HepG2 (cell line): ENCODE measurements around the gene PLEKHB1. TPM values are rescaled to one million over a fixed set of nuclear protein-coding genes. Genes with fewer than 3 reads are reported as not detected.

Experiments
- ATAC-seq: fragments of 200-7000 bp; cut with Tn5 transposase; 3 replicates; pipeline ENCODE4 v1.9.1; 2020; ENCODE audit warnings: mild to moderate bottlenecking, moderate library complexity
- BruUV-seq: library from RNA; stranded (reverse); fragments of 400-500 nt; replicated peaks from 2 replicates; lab custom pipeline; 2021; lab: Mats Ljungman, UMichigan
- CTCF ChIA-PET: fragments of 300-600 bp; formaldehyde crosslinking; extraction: SDS; loops from one replicate; lab custom pipeline; 2021; ENCODE audit warnings: low total read pairs, inconsistent platforms, low intra/inter-chr PET ratio; lab: Yijun Ruan, JAX
- POLR2A ChIA-PET: fragments of 350-600 bp; sonication (Branson Sonifier 250); formaldehyde crosslinking; loops from one replicate; lab custom pipeline; 2020; ENCODE audit warnings: antibody characterized with exemption, inconsistent platforms; lab: Yijun Ruan, JAX
- DNase-seq: peaks from one replicate; pipeline ENCODE4 v3.0.0-alpha.2; 2015; ENCODE audit warnings: low spot score
- FAIRE-seq: peaks from 3 replicates; lab custom pipeline; 2011; peaks lifted over from hg19 to GRCh38; lab: Jason Lieb, UNC
- H2AFZ ChIP-seq: one replicate; pipeline ENCODE4 v1.6.1; 2011; ENCODE audit warnings: low read length, inconsistent platforms
- H3K27ac ChIP-seq: fragments of 300-600 bp; 3 replicates; pipeline ENCODE4 v1.8.0; 2011; ENCODE audit warnings: mixed run types, mild to moderate bottlenecking, mixed read lengths, low read length, inconsistent platforms; ENCODE audit not compliant: insufficient read depth; ENCODE audit errors: extremely low read length
- H3K27me3 ChIP-seq, 2 experiments: fragments of 200-600 bp in 1 of 2; 2 replicates in 1 of 2; 3 replicates in 1 of 2; pipeline versions ENCODE4 v1.6.0 to v1.8.0; 2011; ENCODE audit warnings: low read length in 2 of 2, mild to moderate bottlenecking in 2 of 2, moderate library complexity in 2 of 2, inconsistent platforms in 1 of 2; ENCODE audit not compliant: insufficient read depth in 2 of 2, control insufficient read depth in 1 of 2
- H3K36me3 ChIP-seq, 2 experiments: fragments of 200-600 bp in 1 of 2; replicated peaks in 1 of 2; 2 replicates in 1 of 2; 3 replicates in 1 of 2; pipeline versions ENCODE4 v1.5.1 to v1.8.0; 2011; ENCODE audit warnings: low read length in 2 of 2, inconsistent platforms in 1 of 2; ENCODE audit not compliant: insufficient read depth in 2 of 2, control insufficient read depth in 1 of 2
- H3K4me1 ChIP-seq: 2 replicates; pipeline ENCODE4 v1.5.1; 2012; ENCODE audit warnings: low read length, inconsistent platforms; ENCODE audit not compliant: insufficient read depth
- H3K4me2 ChIP-seq: 2 replicates; pipeline ENCODE4 v1.6.0; 2011; ENCODE audit warnings: low read depth, low read length, inconsistent platforms
- H3K4me3 ChIP-seq, 3 experiments: fragments of 200-600 bp in 1 of 3; sonication (generic), shearing (Covaris generic) in 1 of 3; replicated peaks in 1 of 3; 2 replicates each; pipeline ENCODE4 v1.5.1; 2011 to 2016; ENCODE audit warnings: low read length in 3 of 3, inconsistent platforms in 2 of 3, low read depth in 2 of 3, mild to moderate bottlenecking in 2 of 3, control low read depth in 1 of 3, mixed read lengths in 1 of 3; ENCODE audit not compliant: insufficient read depth in 1 of 3
- H3K79me2 ChIP-seq: one replicate; pipeline ENCODE4 v1.6.1; 2011; ENCODE audit warnings: low read length, inconsistent platforms; ENCODE audit not compliant: insufficient read depth
- H3K9ac ChIP-seq: 2 replicates; pipeline ENCODE4 v1.6.0; 2011; ENCODE audit warnings: mild to moderate bottlenecking, low read depth, low read length, inconsistent platforms; ENCODE audit not compliant: insufficient read depth
- H3K9me3 ChIP-seq: 2 replicates; pipeline ENCODE4 v1.5.1; 2012; ENCODE audit warnings: mild to moderate bottlenecking, low read length
- H4K20me1 ChIP-seq: 2 replicates; pipeline ENCODE4 v1.6.0; 2011; ENCODE audit warnings: inconsistent platforms, mild to moderate bottlenecking, low read length, moderate library complexity; ENCODE audit not compliant: insufficient read depth
- AGO2 ChIP-seq: fragments of 200-400 bp; formaldehyde crosslinking; optimal IDR thresholded peaks from 2 replicates; pipeline ENCODE3; 2017; ENCODE audit warnings: mild to moderate bottlenecking, low read depth, low read length, moderate library complexity
- ATM ChIP-seq: fragments of 450-650 bp; IDR thresholded peaks from 2 replicates; pipeline ENCODE4 v1.7.1; 2017; ENCODE audit warnings: mild to moderate bottlenecking, borderline replicate concordance
- BORCS8-MEF2B ChIP-seq: sonication (generic); formaldehyde crosslinking; IDR thresholded peaks from 2 replicates; pipeline ENCODE4 v1.8.0; 2022; ENCODE audit warnings: mild to moderate bottlenecking, missing genetic modification reagents
- EED ChIP-seq: sonication (generic); formaldehyde crosslinking; IDR thresholded peaks from 2 replicates; pipeline ENCODE4 v1.5.0; 2020; ENCODE audit warnings: mild to moderate bottlenecking, missing genetic modification reagents
- HDAC1 ChIP-seq: sonication (generic); formaldehyde crosslinking; IDR thresholded peaks from 2 replicates; pipeline ENCODE4 v1.5.1; 2020; ENCODE audit warnings: mild to moderate bottlenecking, missing genetic modification reagents
- MAZ ChIP-seq, 2 experiments: sonication (generic) in 1 of 2; formaldehyde crosslinking in 1 of 2; IDR thresholded peaks; 2 replicates each; pipeline versions ENCODE4 v1.5.0 to v1.6.1; 2012 to 2020; ENCODE audit warnings: low read depth in 2 of 2, mild to moderate bottlenecking in 2 of 2, borderline replicate concordance in 1 of 2, improper control_type of control experiment in 1 of 2, low read length in 1 of 2, missing genetic modification reagents in 1 of 2, moderate library complexity in 1 of 2
- NRL ChIP-seq: sonication (generic); formaldehyde crosslinking; IDR thresholded peaks from 2 replicates; pipeline ENCODE4 v1.5.0; 2020; ENCODE audit warnings: missing genetic modification reagents, mild to moderate bottlenecking, moderate library complexity, borderline replicate concordance
- PCBP1 ChIP-seq: fragments of 200-400 bp; formaldehyde crosslinking; IDR thresholded peaks from 2 replicates; pipeline ENCODE4 v1.6.1; 2017; ENCODE audit warnings: mild to moderate bottlenecking, low read depth, low read length, borderline replicate concordance
- ZFP41 ChIP-seq: sonication (generic); formaldehyde crosslinking; IDR thresholded peaks from 2 replicates; pipeline ENCODE4 v1.4.0; 2020; ENCODE audit warnings: mild to moderate bottlenecking, missing genetic modification reagents, borderline replicate concordance
- ZNF136 ChIP-seq: sonication (generic); formaldehyde crosslinking; IDR thresholded peaks from 2 replicates; pipeline ENCODE4 v1.8.1; 2022; ENCODE audit warnings: low read depth, mild to moderate bottlenecking, moderate library complexity, missing genetic modification reagents
- ZNF672 ChIP-seq: sonication (generic); formaldehyde crosslinking; IDR thresholded peaks from 2 replicates; pipeline ENCODE4 v1.8.1; 2022; ENCODE audit warnings: missing genetic modification reagents
- ZNF7 ChIP-seq: IDR thresholded peaks from 2 replicates; pipeline ENCODE4 v1.6.1; 2016; ENCODE audit warnings: missing biosample characterization, missing genetic modification reagents
- ZNF720 ChIP-seq: sonication (generic); formaldehyde crosslinking; IDR thresholded peaks from 2 replicates; pipeline ENCODE4 v1.4.0; 2020; ENCODE audit warnings: missing genetic modification reagents
- ZNF746 ChIP-seq: sonication (generic); formaldehyde crosslinking; IDR thresholded peaks from 2 replicates; pipeline ENCODE4 v1.8.0; 2022; ENCODE audit warnings: mild to moderate bottlenecking, missing genetic modification reagents
- ZNF891 ChIP-seq: sonication (generic); formaldehyde crosslinking; IDR thresholded peaks from 2 replicates; pipeline ENCODE4 v1.5.0; 2020; ENCODE audit warnings: mild to moderate bottlenecking, missing genetic modification reagents
- WGBS: methylation state at CpG from one replicate; pipeline ENCODE4 v1.1.6; 2017; ENCODE audit warnings: low lambda C conversion rate; 5-methylcytosine and 5-hydroxymethylcytosine counted together
- in situ Hi-C: cut with HindIII; loops from 2 replicates; pipeline ENCODE4 v1.10.0; 2017; ENCODE audit warnings: low pct_unique_long_range_greater_than_20kb; ENCODE audit not compliant: extremely low pct_ligation_motif_present
- intact Hi-C: fragments of 100-400 bp; cut with micrococcal nuclease; formaldehyde crosslinking; loops from one replicate; pipeline ENCODE4 v1.10.0; 2022; ENCODE audit not compliant: unreplicated experiment
- polyA plus RNA-seq, 8 experiments: library from polyadenylated mRNA; depleted of rRNA in 3 of 8; stranded (reverse) in 7 of 8; unstranded in 1 of 8; fragments of >200 nt; fragmentation: Illumina TruSeq in 4 of 8; extraction: Trizol in 4 of 8; gene quantifications; 2 replicates each; pipeline versions ENCODE4 v1.2.1 to v1.2.3, GENCODE V29; 2011 to 2016; ENCODE audit warnings: low read depth in 4 of 8, missing spikeins in 1 of 8, mixed read lengths in 1 of 8; ENCODE audit not compliant: insufficient read depth in 1 of 8
- total RNA-seq, 5 experiments: library from RNA; depleted of rRNA; stranded (reverse); fragments of >200 nt; fragmentation: Illumina TruSeq; extraction: Trizol; gene quantifications; 2 replicates each; pipeline ENCODE4 v1.2.3, GENCODE V29; 2016; ENCODE audit warnings: low read depth in 1 of 5
- TF ChIP-seq, protein P1 (sequence below): sonication (generic); formaldehyde crosslinking; IDR thresholded peaks from 2 replicates; pipeline ENCODE4 v1.5.1; 2020; ENCODE audit warnings: mild to moderate bottlenecking, missing genetic modification reagents, moderate library complexity
- TF ChIP-seq, protein P2 (sequence below): sonication (generic); formaldehyde crosslinking; IDR thresholded peaks from 2 replicates; pipeline ENCODE4 v1.5.0; 2020; ENCODE audit warnings: missing genetic modification reagents, mild to moderate bottlenecking, borderline replicate concordance
- TF ChIP-seq, protein P3 (sequence below): sonication (generic); formaldehyde crosslinking; IDR thresholded peaks from 2 replicates; pipeline ENCODE4 v1.4.0; 2020; ENCODE audit warnings: mild to moderate bottlenecking, missing genetic modification reagents

The PLEKHB1 gene
- total and polyA plus RNA-seq, 2 of the 13 experiments (the other 11 are each of a cell fraction or from before 2014, with no cell fraction given), result 68.0 to 99.3 TPM

DNA sequence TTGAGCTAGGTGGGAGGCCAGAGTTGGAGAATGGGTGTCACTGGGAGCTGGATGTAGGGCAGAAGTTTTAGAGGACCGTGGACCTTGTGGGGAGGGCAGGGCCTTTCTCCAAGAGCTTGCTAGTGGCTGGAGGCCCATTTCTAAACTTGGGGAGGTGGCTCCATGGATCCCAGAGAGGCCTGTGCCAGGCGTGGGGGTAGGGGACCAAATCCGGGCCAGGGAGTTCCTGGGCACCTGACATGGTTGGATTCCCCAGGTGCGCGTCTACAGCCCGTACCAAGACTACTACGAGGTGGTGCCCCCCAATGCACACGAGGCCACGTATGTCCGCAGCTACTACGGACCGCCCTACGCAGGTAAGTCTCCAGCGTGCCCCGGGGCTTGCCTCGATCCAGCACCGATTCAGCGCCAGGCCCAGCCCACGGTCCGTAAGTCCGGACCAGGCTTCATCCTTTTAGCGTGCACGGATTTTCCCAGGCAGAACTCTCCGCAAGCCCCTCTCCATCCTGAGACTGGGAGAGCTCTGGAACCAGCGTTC lies 14.2 kb downstream of the PLEKHB1 start (continued):
- TF ChIP-seq ZFP41 (0 out of 2 replicates have a peak, but pooled peaks have one; percentile 34), EED (CRISPR knock-in tag) (peak; percentile 55; the same call in 1 of the 2 replicates), ZNF891 (0 out of 2 replicates have a peak, but pooled peaks have one; percentile 59), MAZ (IDR thresholded peaks at IDR 0.05; ENCODE audit: borderline replicate concordance, low read depth, low read length) (no peak), MAZ (CRISPR knock-in tag; IDR thresholded peaks at IDR 0.05; ENCODE audit: low read depth) (0 out of 2 replicates have a peak, but pooled peaks have one; percentile 7), BORCS8-MEF2B (CRISPR knock-in tag) (no peak), ZNF7 (CRISPR knock-in tag) (no peak), ATM (no peak)
- TF ChIP-seq, protein P1, sequence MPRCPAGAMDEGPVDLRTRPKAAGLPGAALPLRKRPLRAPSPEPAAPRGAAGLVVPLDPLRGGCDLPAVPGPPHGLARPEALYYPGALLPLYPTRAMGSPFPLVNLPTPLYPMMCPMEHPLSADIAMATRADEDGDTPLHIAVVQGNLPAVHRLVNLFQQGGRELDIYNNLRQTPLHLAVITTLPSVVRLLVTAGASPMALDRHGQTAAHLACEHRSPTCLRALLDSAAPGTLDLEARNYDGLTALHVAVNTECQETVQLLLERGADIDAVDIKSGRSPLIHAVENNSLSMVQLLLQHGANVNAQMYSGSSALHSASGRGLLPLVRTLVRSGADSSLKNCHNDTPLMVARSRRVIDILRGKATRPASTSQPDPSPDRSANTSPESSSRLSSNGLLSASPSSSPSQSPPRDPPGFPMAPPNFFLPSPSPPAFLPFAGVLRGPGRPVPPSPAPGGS, result 0 out of 2 replicates have a peak, but pooled peaks have one; percentile 46

DNA sequence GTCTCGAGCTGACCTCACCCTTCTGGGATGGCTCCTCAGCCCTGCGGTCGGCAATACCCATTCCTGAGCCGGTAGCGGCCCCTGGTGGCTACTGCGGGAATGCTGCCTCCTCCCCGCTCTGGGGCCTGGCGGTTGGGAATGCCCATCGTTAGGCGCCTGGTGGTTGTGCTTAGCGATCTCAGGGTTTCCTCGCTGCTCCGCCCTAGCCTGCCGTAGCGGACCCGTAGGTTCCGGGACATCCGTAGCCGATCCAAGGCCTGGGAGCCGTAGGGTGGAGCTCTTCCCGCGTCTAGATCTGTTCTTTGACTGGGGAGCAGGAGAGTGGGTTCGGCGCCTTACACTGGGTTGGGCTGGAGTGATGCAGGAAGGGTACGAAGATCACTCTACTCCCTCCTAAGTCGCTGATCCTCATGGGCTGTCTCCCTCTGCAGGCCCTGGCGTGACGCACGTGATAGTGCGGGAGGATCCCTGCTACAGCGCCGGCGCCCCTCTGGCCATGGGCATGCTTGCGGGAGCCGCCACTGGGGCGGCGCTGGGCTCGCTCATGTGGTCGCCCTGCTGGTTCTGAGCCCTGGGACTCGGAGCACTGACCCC lies 14.8 kb downstream of the PLEKHB1 start:
- Histone ChIP-seq H3K27me3 (no peaks in the 10 kb centered on the region), H3K9ac (no peak overlapping the region), H2AFZ (no peak overlapping the region), H3K4me3 (no peak overlapping the region), H4K20me1 (no peaks in the 10 kb centered on the region), H3K4me2 (no peak overlapping the region), H3K4me1 (no peaks in the 10 kb centered on the region; the same call in 1 of the 2 replicates), H3K79me2 (no peaks in the 10 kb centered on the region), H3K27ac (no peak overlapping the region), H3K9me3 (no peaks in the 10 kb centered on the region), H3K36me3 (peaks cover 12 to 39% of the 10 kb centered on the region in 2 experiments)
- ATAC-seq (peak; percentile 81), DNase-seq (no peak), FAIRE-seq (no peak)
- intact Hi-C loops (loop anchor here (1.0 to 2.0 kb wide), 2 partner anchors 36 to 258 kb away; no protein-coding TSS in a partner anchor), in situ Hi-C loops (loop anchor here (5.0 kb wide), 2 partner anchors 34 to 259 kb away; no protein-coding TSS in a partner anchor)
- 89% methylated on average over 15 of the region's 40 CpGs for WGBS
- CTCF ChIA-PET, result interaction anchor here (0.6 to 4.9 kb wide), 6 partner anchors 9 to 258 kb away, joined by 3 to 59 read pairs (median 6); no protein-coding TSS in a partner anchor
- POLR2A ChIA-PET, result interaction anchor here (2.3 to 2.6 kb wide), 2 partner anchors 13 to 35 kb away, joined by 6 to 7 read pairs; no protein-coding TSS in a partner anchor
- no TSS peak for BruUV-seq
- TF ChIP-seq ZNF672 (CRISPR knock-in tag), result no peak
- peak; percentile 94 for TF ChIP-seq AGO2
- TF ChIP-seq, protein P2, sequence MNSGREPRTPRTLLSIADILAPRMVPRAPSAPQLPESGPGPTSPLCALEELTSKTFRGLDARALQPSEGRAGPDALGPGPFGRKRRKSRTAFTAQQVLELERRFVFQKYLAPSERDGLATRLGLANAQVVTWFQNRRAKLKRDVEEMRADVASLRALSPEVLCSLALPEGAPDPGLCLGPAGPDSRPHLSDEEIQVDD (CRISPR knock-in tag), result 0 out of 2 replicates have a peak, but pooled peaks have one; percentile 18
- TF ChIP-seq ZNF136 (CRISPR knock-in tag), result no peak
- TF ChIP-seq, protein P3, sequence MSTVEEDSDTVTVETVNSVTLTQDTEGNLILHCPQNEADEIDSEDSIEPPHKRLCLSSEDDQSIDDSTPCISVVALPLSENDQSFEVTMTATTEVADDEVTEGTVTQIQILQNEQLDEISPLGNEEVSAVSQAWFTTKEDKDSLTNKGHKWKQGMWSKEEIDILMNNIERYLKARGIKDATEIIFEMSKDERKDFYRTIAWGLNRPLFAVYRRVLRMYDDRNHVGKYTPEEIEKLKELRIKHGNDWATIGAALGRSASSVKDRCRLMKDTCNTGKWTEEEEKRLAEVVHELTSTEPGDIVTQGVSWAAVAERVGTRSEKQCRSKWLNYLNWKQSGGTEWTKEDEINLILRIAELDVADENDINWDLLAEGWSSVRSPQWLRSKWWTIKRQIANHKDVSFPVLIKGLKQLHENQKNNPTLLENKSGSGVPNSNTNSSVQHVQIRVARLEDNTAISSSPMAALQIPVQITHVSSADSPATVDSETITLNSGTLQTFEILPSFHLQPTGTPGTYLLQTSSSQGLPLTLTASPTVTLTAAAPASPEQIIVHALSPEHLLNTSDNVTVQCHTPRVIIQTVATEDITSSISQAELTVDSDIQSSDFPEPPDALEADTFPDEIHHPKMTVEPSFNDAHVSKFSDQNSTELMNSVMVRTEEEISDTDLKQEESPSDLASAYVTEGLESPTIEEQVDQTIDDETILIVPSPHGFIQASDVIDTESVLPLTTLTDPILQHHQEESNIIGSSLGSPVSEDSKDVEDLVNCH, result no peak
- TF ChIP-seq PCBP1, result 0 out of 2 replicates have a peak, but pooled peaks have one; percentile 22
- no peak for TF ChIP-seq ZNF720 (CRISPR knock-in tag)
- peak; percentile 36; the same call in 1 of the 2 replicates for TF ChIP-seq NRL (CRISPR knock-in tag)
- no peak for TF ChIP-seq ZNF746 (CRISPR knock-in tag)
- no peak for TF ChIP-seq HDAC1
